RWPE2 (cell line): ENCODE measurements around the gene LIPA.
A peak's percentile ranks its signal among the peaks of the same experiment; 100 is the strongest.

Experiments
- ATAC-seq: fragments of 200-7000 bp; cut with Tn5 transposase; 3 replicates; pipeline ENCODE4 v1.9.1; 2021; ENCODE audit warnings: low read depth
- DNase-seq: peaks from one replicate; pipeline ENCODE4 v3.0.0-alpha.2; 2020; ENCODE audit warnings: low spot score
- H3K27ac ChIP-seq: fragments of 450-650 bp; 2 replicates; pipeline ENCODE4 v1.5.1; 2017; ENCODE audit warnings: mild to moderate bottlenecking; ENCODE audit not compliant: poor library complexity, severe bottlenecking
- H3K27me3 ChIP-seq: fragments of 250-450 bp; sonication (Bioruptor Pico); 2 replicates; pipeline ENCODE4 v1.5.1; 2021; ENCODE audit warnings: mild to moderate bottlenecking, moderate library complexity; ENCODE audit not compliant: insufficient read depth, poor library complexity, severe bottlenecking
- H3K36me3 ChIP-seq: fragments of 250-450 bp; sonication (Bioruptor Pico); 2 replicates; pipeline ENCODE4 v1.5.1; 2020; ENCODE audit warnings: low read depth, mild to moderate bottlenecking, moderate library complexity
- H3K4me1 ChIP-seq: fragments of 250-450 bp; sonication (Bioruptor Pico); 2 replicates; pipeline ENCODE4 v1.5.1; 2021; ENCODE audit warnings: mild to moderate bottlenecking, moderate library complexity; ENCODE audit not compliant: insufficient read depth, poor library complexity, severe bottlenecking
- H3K4me3 ChIP-seq: fragments of 250-450 bp; sonication (Bioruptor Pico); 2 replicates; pipeline ENCODE4 v1.5.1; 2021; ENCODE audit warnings: mild to moderate bottlenecking, moderate library complexity; ENCODE audit not compliant: severe bottlenecking
- H3K9me3 ChIP-seq: fragments of 250-450 bp; sonication (Bioruptor Pico); 2 replicates; pipeline ENCODE4 v1.5.1; 2021; ENCODE audit warnings: mild to moderate bottlenecking, moderate library complexity; ENCODE audit not compliant: severe bottlenecking
- CTCF ChIP-seq: fragments of 450-650 bp; IDR thresholded peaks from one replicate; pipeline ENCODE4 v1.5.1; 2017; ENCODE audit warnings: mild to moderate bottlenecking, moderate library complexity; ENCODE audit not compliant: poor library complexity, severe bottlenecking

The LIPA gene

GRCh38 chr10:89271532-89271931, 20.0 kb upstream of the LIPA start:
- no peak overlapping the region for H3K27ac ChIP-seq
- H3K4me1 ChIP-seq: peaks cover 16% of the 10 kb centered on the region
- no peak overlapping the region for H3K4me3 ChIP-seq
- no peaks in the 10 kb centered on the region for H3K9me3 ChIP-seq
- H3K36me3 ChIP-seq: no peaks in the 10 kb centered on the region
- ATAC-seq: no peak
- no peak for TF ChIP-seq CTCF
- H3K27me3 ChIP-seq: no peaks in the 10 kb centered on the region
- DNase-seq: no peak

GRCh38 chr10:89270153-89270483, 18.5 kb upstream of the LIPA start:
- ATAC-seq: no peak
- H3K4me3 ChIP-seq: no peak overlapping the region
- no peaks in the 10 kb centered on the region for H3K9me3 ChIP-seq
- no peaks in the 10 kb centered on the region for H3K27me3 ChIP-seq
- TF ChIP-seq CTCF: no peak
- H3K27ac ChIP-seq: no peak overlapping the region
- H3K4me1 ChIP-seq: peaks cover 4% of the 10 kb centered on the region
- DNase-seq: no peak
- no peaks in the 10 kb centered on the region for H3K36me3 ChIP-seq

GRCh38 chr10:89269433-89270152, 18.0 kb upstream of the LIPA start:
- ATAC-seq: no peak
- H3K27ac ChIP-seq: no peak overlapping the region

GRCh38 chr10:89266721-89267453, 15.3 kb upstream of the LIPA start:
- ATAC-seq (no peak), DNase-seq (no peak)
- Histone ChIP-seq H3K27ac (no peak overlapping the region), H3K9me3 (no peaks in the 10 kb centered on the region), H3K27me3 (no peaks in the 10 kb centered on the region), H3K4me3 (no peak overlapping the region), H3K4me1 (peaks cover 13% of the 10 kb centered on the region), H3K36me3 (no peaks in the 10 kb centered on the region)
- no peak for TF ChIP-seq CTCF

More at GRCh38 chr10:89269433-89270152, 18.0 kb upstream of the LIPA start:
- TF ChIP-seq CTCF: no peak
- no peak overlapping the region for H3K4me3 ChIP-seq
- no peaks in the 10 kb centered on the region for H3K9me3 ChIP-seq
- H3K27me3 ChIP-seq: no peaks in the 10 kb centered on the region
- H3K36me3 ChIP-seq: no peaks in the 10 kb centered on the region
- no peaks in the 10 kb centered on the region for H3K4me1 ChIP-seq
- DNase-seq: no peak

- H3K4me3 ChIP-seq: no peak overlapping the region
- peak overlapping the region; percentile 92 for H3K27ac ChIP-seq
- TF ChIP-seq CTCF: no peak
- DNase-seq: no peak
- ATAC-seq: no peak
- H3K27me3 ChIP-seq: no peaks in the 10 kb centered on the region
- H3K9me3 ChIP-seq: no peaks in the 10 kb centered on the region
- peaks cover 29% of the 10 kb centered on the region for H3K4me1 ChIP-seq
- no peaks in the 10 kb centered on the region for H3K36me3 ChIP-seq
Measured at GRCh38 chr10:89263531-89263930, 12.0 kb upstream of the LIPA start.
